IMR-90 (cell line): Measurements from ENCODE around the gene STXBP6. TPM values are rescaled to one million over a fixed set of nuclear protein-coding genes. Genes with fewer than 3 reads are reported as not detected.

ENCODE experiments used
- ATAC-seq: fragments of 200-7000 bp; cut with Tn5 transposase; 2 replicates; pipeline ENCODE4 v1.9.1; 2020; ENCODE audit warnings: low read depth, mild to moderate bottlenecking, moderate library complexity
- BruUV-seq: library from RNA; stranded (reverse); fragments of 400-500 nt; replicated peaks from 2 replicates; lab custom pipeline; 2021; lab: Mats Ljungman, UMichigan
- CTCF ChIA-PET: fragments of 300-600 bp; formaldehyde crosslinking; extraction: SDS; loops from one replicate; lab custom pipeline; 2021; ENCODE audit warnings: antibody characterized with exemption; lab: Yijun Ruan, JAX
- POLR2A ChIA-PET: fragments of 300-600 bp; sonication (Branson Sonifier 250); formaldehyde crosslinking; loops from one replicate; lab custom pipeline; 2022; ENCODE audit warnings: antibody characterized with exemption; ENCODE audit not compliant: unreplicated experiment; lab: Charles Lee
- DNase-seq: peaks from one replicate; pipeline ENCODE4 v3.0.0; 2013
- H2AFZ ChIP-seq: replicated peaks from 2 replicates; pipeline ENCODE3; 2013; ENCODE audit warnings: low read length, mild to moderate bottlenecking; ENCODE audit not compliant: poor library complexity
- H2AK5ac ChIP-seq: 2 replicates; pipeline ENCODE4 v1.6.1; 2013; ENCODE audit warnings: low read depth, low read length, inconsistent platforms
- H2AK9ac ChIP-seq: replicated peaks from 2 replicates; pipeline ENCODE3; 2013; ENCODE audit warnings: mild to moderate bottlenecking, low read depth, low read length, moderate library complexity; ENCODE audit not compliant: poor library complexity
- H2BK120ac ChIP-seq: 2 replicates; pipeline ENCODE4 v1.6.1; 2013; ENCODE audit warnings: low read depth, low read length, inconsistent platforms
- H2BK15ac ChIP-seq: 3 replicates; pipeline ENCODE4 v1.6.1; 2013; ENCODE audit warnings: low read depth, low read length, inconsistent platforms
- H2BK20ac ChIP-seq: 2 replicates; pipeline ENCODE4 v1.6.1; 2013; ENCODE audit warnings: low read depth, mild to moderate bottlenecking, inconsistent platforms, low read length, moderate library complexity
- H2BK5ac ChIP-seq: 2 replicates; pipeline ENCODE4 v1.6.1; 2013; ENCODE audit warnings: mild to moderate bottlenecking, low read depth, low read length, inconsistent platforms; ENCODE audit not compliant: poor library complexity, severe bottlenecking
- H3K14ac ChIP-seq: replicated peaks from 2 replicates; pipeline ENCODE4 v1.6.1; 2013; ENCODE audit warnings: low read depth, low read length, inconsistent platforms
- H3K18ac ChIP-seq: 2 replicates; pipeline ENCODE4 v1.6.1; 2013; ENCODE audit warnings: low read depth, low read length, control low read depth
- H3K23ac ChIP-seq: 2 replicates; pipeline ENCODE4 v1.6.1; 2013; ENCODE audit warnings: low read depth, low read length, inconsistent platforms
- H3K27ac ChIP-seq: 2 replicates; pipeline ENCODE4 v1.5.1; 2013; ENCODE audit warnings: mild to moderate bottlenecking, control low read depth, low read length; ENCODE audit not compliant: insufficient read depth
- H3K27me3 ChIP-seq: 2 replicates; pipeline ENCODE4 v1.6.1; 2013; ENCODE audit warnings: low read length; ENCODE audit not compliant: control insufficient read depth, insufficient read depth
- H3K36me3 ChIP-seq: 2 replicates; pipeline ENCODE4 v1.6.1; 2013; ENCODE audit warnings: low read length, mixed read lengths; ENCODE audit not compliant: control insufficient read depth, insufficient read depth
- H3K4ac ChIP-seq: 2 replicates; pipeline ENCODE4 v1.6.1; 2013; ENCODE audit warnings: low read depth, low read length, inconsistent platforms
- H3K4me1 ChIP-seq: 2 replicates; pipeline ENCODE4 v1.6.1; 2013; ENCODE audit warnings: low read length, mixed read lengths; ENCODE audit not compliant: control insufficient read depth, insufficient read depth
- H3K4me2 ChIP-seq: 2 replicates; pipeline ENCODE4 v1.6.1; 2013; ENCODE audit warnings: low read depth, mild to moderate bottlenecking, control low read depth, low read length, moderate library complexity
- H3K4me3 ChIP-seq: 2 replicates; pipeline ENCODE4 v1.5.1; 2013; ENCODE audit warnings: low read depth, mild to moderate bottlenecking, control low read depth, low read length, moderate library complexity; ENCODE audit not compliant: insufficient read depth
- H3K56ac ChIP-seq: 2 replicates; pipeline ENCODE4 v1.6.1; 2013; ENCODE audit warnings: low read length, inconsistent platforms; ENCODE audit not compliant: insufficient read depth; ENCODE audit errors: extremely low read depth
- H3K79me1 ChIP-seq, 2 experiments: 2 replicates each; pipeline ENCODE4 v1.6.1; 2013; ENCODE audit warnings: low read length in 2 of 2, inconsistent platforms in 1 of 2, low read depth in 1 of 2
- H3K9ac ChIP-seq: 2 replicates; pipeline ENCODE4 v1.6.1; 2013; ENCODE audit warnings: low read depth, low read length, control low read depth
- H3K9me1 ChIP-seq: 2 replicates; pipeline ENCODE4 v1.6.1; 2013; ENCODE audit warnings: low read length, inconsistent platforms; ENCODE audit not compliant: insufficient read depth
- H3K9me3 ChIP-seq: 2 replicates; pipeline ENCODE4 v1.6.1; 2013; ENCODE audit warnings: low read length; ENCODE audit not compliant: control insufficient read depth, insufficient read depth
- H4K20me1 ChIP-seq: 2 replicates; pipeline ENCODE4 v1.6.1; 2013; ENCODE audit warnings: low read length, inconsistent platforms; ENCODE audit not compliant: insufficient read depth
- H4K5ac ChIP-seq: 2 replicates; pipeline ENCODE4 v1.6.1; 2013; ENCODE audit warnings: mild to moderate bottlenecking, low read depth, low read length, control low read depth
- H4K8ac ChIP-seq, 2 experiments: 2 replicates each; pipeline ENCODE4 v1.6.1; 2013; ENCODE audit warnings: low read depth in 2 of 2, low read length in 2 of 2, control low read depth in 1 of 2, inconsistent platforms in 1 of 2
- H4K91ac ChIP-seq: 2 replicates; pipeline ENCODE4 v1.6.1; 2013; ENCODE audit warnings: low read depth, low read length, inconsistent platforms; ENCODE audit not compliant: insufficient read depth
- CEBPB ChIP-seq: IDR thresholded peaks from 2 replicates; pipeline ENCODE4 v1.6.1; 2012; ENCODE audit warnings: low read depth, low read length, improper control_type of control experiment
- CHD1 ChIP-seq: IDR thresholded peaks from 2 replicates; pipeline ENCODE4 v1.6.1; 2012; ENCODE audit warnings: low read depth, low read length, improper control_type of control experiment
- MAFK ChIP-seq: IDR thresholded peaks from 2 replicates; pipeline ENCODE4 v1.6.1; 2012; ENCODE audit warnings: low read depth, low read length, improper control_type of control experiment
- NFE2L2 ChIP-seq: fragments of 150-350 bp; IDR thresholded peaks from 2 replicates; pipeline ENCODE4 v1.6.1; 2016; ENCODE audit warnings: low read depth, mild to moderate bottlenecking, low read length
- RAD21 ChIP-seq: IDR thresholded peaks from 2 replicates; pipeline ENCODE4 v1.6.1; 2012; ENCODE audit warnings: low read length, improper control_type of control experiment
- RCOR1 ChIP-seq: IDR thresholded peaks from 2 replicates; pipeline ENCODE4 v1.6.1; 2012; ENCODE audit warnings: mild to moderate bottlenecking, low read length, improper control_type of control experiment; ENCODE audit not compliant: insufficient replicate concordance
- RFX5 ChIP-seq: IDR thresholded peaks from 2 replicates; pipeline ENCODE4 v1.8.0; 2012; ENCODE audit warnings: low read depth, mild to moderate bottlenecking, low read length, moderate library complexity
- WGBS, 2 experiments: methylation state at CpG; one replicate each; pipeline versions ENCODE4 v1.1.5 to v1.1.7; 2013; ENCODE audit warnings: missing lambda C conversion rate in 2 of 2; ENCODE audit not compliant: insufficient read length in 1 of 2; ENCODE audit errors: extremely low coverage in 2 of 2; 5-methylcytosine and 5-hydroxymethylcytosine counted together
- dilution Hi-C: fragments of 300-500 bp; cut with HindIII; formaldehyde crosslinking; loops from one replicate; pipeline ENCODE4 v1.14.3; 2018; ENCODE audit warnings: low sequenced_read_pairs; ENCODE audit not compliant: unreplicated experiment
- in situ Hi-C: fragments of 300-500 bp; cut with MboI; formaldehyde crosslinking; loops from 3 replicates; pipeline ENCODE4 v1.14.3; 2019; ENCODE audit warnings: low sequenced_read_pairs, inconsistent platforms, mixed read lengths
- intact Hi-C: fragments of 100-400 bp; cut with micrococcal nuclease; formaldehyde crosslinking; loops from 2 replicates; pipeline ENCODE4 v1.10.0; 2022
- polyA plus RNA-seq, 3 experiments: library from polyadenylated mRNA; depleted of rRNA; stranded (reverse); fragments of >200 nt; gene quantifications; 2 replicates each; pipeline ENCODE4 v1.2.3, GENCODE V29; 2012; ENCODE audit warnings: low replicate concordance in 1 of 3
- total RNA-seq: library from RNA; depleted of rRNA; stranded (reverse); fragments of >200 nt; gene quantifications from 2 replicates; pipeline ENCODE4 v1.2.3, GENCODE V29; 2012
- TF ChIP-seq, protein P1 (sequence below): fragments of 150-350 bp; IDR thresholded peaks from 2 replicates; pipeline ENCODE4 v1.6.1; 2017; ENCODE audit warnings: mild to moderate bottlenecking, antibody characterized with exemption, low read length, low read depth
- TF ChIP-seq, protein P2 (sequence below): conservative IDR thresholded peaks from 2 replicates; pipeline ENCODE4 v1.5.1; 2012; ENCODE audit warnings: mild to moderate bottlenecking, low read depth, low read length, improper control_type of control experiment
- TF ChIP-seq, protein P3 (sequence below): fragments of 150-350 bp; IDR thresholded peaks from 2 replicates; pipeline ENCODE4 v1.6.1; 2016; ENCODE audit warnings: low read depth, mild to moderate bottlenecking, low read length, moderate library complexity, borderline replicate concordance

STXBP6 gene
- total and polyA plus RNA-seq, 2 of the 4 experiments (the other 2 are of a cell fraction): 14.2 to 14.3 TPM

DNA sequence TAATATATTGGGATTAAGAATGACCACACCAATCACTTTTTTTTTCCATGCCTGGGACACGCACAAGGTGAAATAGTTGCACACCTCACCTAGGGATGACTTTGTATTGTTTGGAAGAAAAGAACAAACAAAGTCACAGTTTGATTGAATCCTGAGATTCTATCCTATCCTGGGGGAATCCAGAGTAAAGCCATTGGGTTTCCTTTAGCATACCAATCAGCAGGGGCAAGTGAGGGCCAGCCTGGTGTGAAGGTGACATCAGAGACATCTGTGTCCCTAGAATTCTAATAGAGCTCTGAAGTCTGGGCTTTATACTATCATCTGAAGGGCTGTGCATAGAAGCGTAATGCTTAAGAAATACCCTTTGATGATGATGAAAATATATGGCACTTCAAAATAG, 199.9 kb downstream of the STXBP6 start:
- no peak for ATAC-seq
- no peaks in the 10 kb centered on the region for H3K36me3 ChIP-seq
- H3K18ac ChIP-seq: no peak overlapping the region
- DNase-seq: no peak
- H3K27ac ChIP-seq: no peak overlapping the region
- no peaks in the 10 kb centered on the region for H3K27me3 ChIP-seq
- H3K9ac ChIP-seq: no peak overlapping the region
- H3K23ac ChIP-seq: no peak overlapping the region
- dilution Hi-C loops (no loop called here), intact Hi-C loops (no loop called here), in situ Hi-C loops (no loop called here)
- H2AK9ac ChIP-seq: no peak overlapping the region
- BruUV-seq: no TSS peak
- no peak overlapping the region for H2BK20ac ChIP-seq
- TF ChIP-seq RCOR1 (no peak), MAFK (no peak), NFE2L2 (no peak), RAD21 (no peak), RFX5 (no peak), CHD1 (no peak), CEBPB (no peak)
- TF ChIP-seq, protein P1, sequence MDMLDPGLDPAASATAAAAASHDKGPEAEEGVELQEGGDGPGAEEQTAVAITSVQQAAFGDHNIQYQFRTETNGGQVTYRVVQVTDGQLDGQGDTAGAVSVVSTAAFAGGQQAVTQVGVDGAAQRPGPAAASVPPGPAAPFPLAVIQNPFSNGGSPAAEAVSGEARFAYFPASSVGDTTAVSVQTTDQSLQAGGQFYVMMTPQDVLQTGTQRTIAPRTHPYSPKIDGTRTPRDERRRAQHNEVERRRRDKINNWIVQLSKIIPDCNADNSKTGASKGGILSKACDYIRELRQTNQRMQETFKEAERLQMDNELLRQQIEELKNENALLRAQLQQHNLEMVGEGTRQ: no peak
- TF ChIP-seq, protein P2, sequence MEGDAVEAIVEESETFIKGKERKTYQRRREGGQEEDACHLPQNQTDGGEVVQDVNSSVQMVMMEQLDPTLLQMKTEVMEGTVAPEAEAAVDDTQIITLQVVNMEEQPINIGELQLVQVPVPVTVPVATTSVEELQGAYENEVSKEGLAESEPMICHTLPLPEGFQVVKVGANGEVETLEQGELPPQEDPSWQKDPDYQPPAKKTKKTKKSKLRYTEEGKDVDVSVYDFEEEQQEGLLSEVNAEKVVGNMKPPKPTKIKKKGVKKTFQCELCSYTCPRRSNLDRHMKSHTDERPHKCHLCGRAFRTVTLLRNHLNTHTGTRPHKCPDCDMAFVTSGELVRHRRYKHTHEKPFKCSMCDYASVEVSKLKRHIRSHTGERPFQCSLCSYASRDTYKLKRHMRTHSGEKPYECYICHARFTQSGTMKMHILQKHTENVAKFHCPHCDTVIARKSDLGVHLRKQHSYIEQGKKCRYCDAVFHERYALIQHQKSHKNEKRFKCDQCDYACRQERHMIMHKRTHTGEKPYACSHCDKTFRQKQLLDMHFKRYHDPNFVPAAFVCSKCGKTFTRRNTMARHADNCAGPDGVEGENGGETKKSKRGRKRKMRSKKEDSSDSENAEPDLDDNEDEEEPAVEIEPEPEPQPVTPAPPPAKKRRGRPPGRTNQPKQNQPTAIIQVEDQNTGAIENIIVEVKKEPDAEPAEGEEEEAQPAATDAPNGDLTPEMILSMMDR: no peak
- TF ChIP-seq, protein P3, sequence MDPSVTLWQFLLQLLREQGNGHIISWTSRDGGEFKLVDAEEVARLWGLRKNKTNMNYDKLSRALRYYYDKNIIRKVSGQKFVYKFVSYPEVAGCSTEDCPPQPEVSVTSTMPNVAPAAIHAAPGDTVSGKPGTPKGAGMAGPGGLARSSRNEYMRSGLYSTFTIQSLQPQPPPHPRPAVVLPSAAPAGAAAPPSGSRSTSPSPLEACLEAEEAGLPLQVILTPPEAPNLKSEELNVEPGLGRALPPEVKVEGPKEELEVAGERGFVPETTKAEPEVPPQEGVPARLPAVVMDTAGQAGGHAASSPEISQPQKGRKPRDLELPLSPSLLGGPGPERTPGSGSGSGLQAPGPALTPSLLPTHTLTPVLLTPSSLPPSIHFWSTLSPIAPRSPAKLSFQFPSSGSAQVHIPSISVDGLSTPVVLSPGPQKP: no peak
- no peaks in the 10 kb centered on the region for H3K9me3 ChIP-seq
- H3K4me1 ChIP-seq: peaks cover 4% of the 10 kb centered on the region
- H3K79me1 ChIP-seq: no peaks in the 10 kb centered on the region
- no peak overlapping the region for H2BK5ac ChIP-seq
- H4K5ac ChIP-seq: no peak overlapping the region
- H3K4me2 ChIP-seq: no peak overlapping the region
- H3K4me3 ChIP-seq: no peak overlapping the region
- no CpG with 5 or more reads among the region's 2 CpGs for WGBS, 2 experiments
- H3K9me1 ChIP-seq: peaks cover 2% of the 10 kb centered on the region; the same call in 1 of the 2 replicates
- no peak overlapping the region for H3K14ac ChIP-seq
- no peak overlapping the region for H2BK15ac ChIP-seq
- no peak overlapping the region for H2BK120ac ChIP-seq
- H4K91ac ChIP-seq: no peak overlapping the region
- H2AK5ac ChIP-seq: no peak overlapping the region
- ChIA-PET POLR2A (no interaction called here), CTCF (interaction anchor here (1.1 kb wide), 1 partner anchor 10 kb away, joined by 3 read pairs; no protein-coding TSS in a partner anchor)
- H3K56ac ChIP-seq: no peak overlapping the region
- no peak overlapping the region for H3K4ac ChIP-seq
- no peak overlapping the region for H4K8ac ChIP-seq
- no peak overlapping the region for H2AFZ ChIP-seq
- no peaks in the 10 kb centered on the region for H4K20me1 ChIP-seq
